Mesothelial cell of epicardium (in vitro differentiated cells): ENCODE measurements around the gene CIBAR2. TPM values are rescaled to one million over a fixed set of nuclear protein-coding genes. Genes with fewer than 3 reads are reported as not detected.

Source experiments
- DNase-seq, 2 experiments: peaks; one replicate each; pipeline ENCODE4 v3.0.0; 2021; ENCODE audit warnings: low spot score in 2 of 2; ENCODE audit not compliant: unreplicated experiment in 2 of 2
- H3K27ac Mint-ChIP-seq: 2 replicates; pipeline ENCODE4 v1.8.0; 2021; ENCODE audit warnings: mixed read lengths
- H3K27me3 Mint-ChIP-seq: 2 replicates; pipeline ENCODE4 v1.8.0; 2021; ENCODE audit warnings: low read depth, mixed read lengths
- H3K36me3 Mint-ChIP-seq: 2 replicates; pipeline ENCODE4 v1.8.0; 2021; ENCODE audit warnings: mixed read lengths
- H3K4me1 Mint-ChIP-seq: 2 replicates; pipeline ENCODE4 v1.8.0; 2021; ENCODE audit warnings: mixed read lengths
- H3K4me3 Mint-ChIP-seq: 2 replicates; pipeline ENCODE4 v1.8.0; 2021; ENCODE audit warnings: mild to moderate bottlenecking, moderate library complexity, mixed read lengths
- H3K9me3 Mint-ChIP-seq: 2 replicates; pipeline ENCODE4 v1.8.0; 2021; ENCODE audit warnings: mixed read lengths
- total RNA-seq: library from RNA; stranded (reverse); gene quantifications from 3 replicates; pipeline ENCODE4 v1.2.1, GENCODE V29; 2021
- TF ChIP-seq, protein P1 (sequence below): fragments of 200-600 bp; sonication (generic); IDR thresholded peaks from one replicate; pipeline ENCODE4 v1.5.0; 2021; ENCODE audit warnings: antibody characterized with exemption; ENCODE audit not compliant: unreplicated experiment

The CIBAR2 gene
- total RNA-seq, 1 donor from 2014 or later, result not detected

DNA sequence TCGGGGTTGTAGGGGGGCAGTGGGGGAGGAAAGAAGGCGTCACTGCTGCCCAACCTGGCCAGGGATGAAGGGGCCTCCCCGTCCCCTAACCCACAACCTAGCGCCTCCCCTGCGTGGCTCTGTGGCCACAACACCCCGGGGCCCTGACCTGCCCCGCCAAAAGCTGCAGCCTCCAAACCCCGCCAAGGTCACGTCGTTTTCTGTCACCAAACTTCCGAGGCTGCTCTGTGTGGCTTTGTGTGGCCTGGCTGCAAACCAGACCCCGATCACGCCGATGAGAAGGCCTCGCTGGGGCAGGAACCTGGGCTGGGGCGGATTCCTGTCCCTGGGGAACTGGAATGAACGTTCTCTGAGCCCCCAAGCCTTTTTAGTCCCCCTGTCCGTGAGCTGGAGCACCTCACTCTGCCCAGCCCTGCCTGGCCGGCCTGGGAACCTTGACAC lies 30.5 kb upstream of the CIBAR2 start:
- DNase-seq, result no peak
- Mint-ChIP-seq H3K27me3 (no peaks in the 10 kb centered on the region), H3K9me3 (no peaks in the 10 kb centered on the region), H3K4me1 (peaks cover 32% of the 10 kb centered on the region), H3K27ac (no peak overlapping the region), H3K36me3 (no peaks in the 10 kb centered on the region), H3K4me3 (no peak overlapping the region)
- TF ChIP-seq, protein P1, sequence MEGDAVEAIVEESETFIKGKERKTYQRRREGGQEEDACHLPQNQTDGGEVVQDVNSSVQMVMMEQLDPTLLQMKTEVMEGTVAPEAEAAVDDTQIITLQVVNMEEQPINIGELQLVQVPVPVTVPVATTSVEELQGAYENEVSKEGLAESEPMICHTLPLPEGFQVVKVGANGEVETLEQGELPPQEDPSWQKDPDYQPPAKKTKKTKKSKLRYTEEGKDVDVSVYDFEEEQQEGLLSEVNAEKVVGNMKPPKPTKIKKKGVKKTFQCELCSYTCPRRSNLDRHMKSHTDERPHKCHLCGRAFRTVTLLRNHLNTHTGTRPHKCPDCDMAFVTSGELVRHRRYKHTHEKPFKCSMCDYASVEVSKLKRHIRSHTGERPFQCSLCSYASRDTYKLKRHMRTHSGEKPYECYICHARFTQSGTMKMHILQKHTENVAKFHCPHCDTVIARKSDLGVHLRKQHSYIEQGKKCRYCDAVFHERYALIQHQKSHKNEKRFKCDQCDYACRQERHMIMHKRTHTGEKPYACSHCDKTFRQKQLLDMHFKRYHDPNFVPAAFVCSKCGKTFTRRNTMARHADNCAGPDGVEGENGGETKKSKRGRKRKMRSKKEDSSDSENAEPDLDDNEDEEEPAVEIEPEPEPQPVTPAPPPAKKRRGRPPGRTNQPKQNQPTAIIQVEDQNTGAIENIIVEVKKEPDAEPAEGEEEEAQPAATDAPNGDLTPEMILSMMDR, result no peak

DNA sequence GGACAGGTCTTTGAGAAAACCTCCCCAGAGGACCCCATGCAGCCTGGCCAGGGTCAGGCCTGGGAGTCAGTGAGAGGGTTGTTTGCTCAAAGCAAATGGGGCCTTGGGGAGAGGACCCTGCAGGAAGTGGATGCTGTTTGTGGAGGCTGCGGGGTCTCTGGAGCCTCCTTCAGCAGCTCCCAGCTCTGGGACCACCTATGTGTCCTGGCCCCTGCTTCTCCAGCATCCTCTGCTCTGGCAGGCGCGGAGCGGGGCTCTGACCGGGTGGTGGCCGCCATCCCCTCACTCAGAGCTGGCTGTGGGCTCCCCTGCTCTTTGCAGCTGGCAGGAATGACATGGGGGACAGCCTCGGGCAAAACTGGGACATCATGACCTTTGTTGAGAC lies 29.8 kb upstream of the CIBAR2 start:
- H3K4me1 Mint-ChIP-seq, result peaks cover 29% of the 10 kb centered on the region
- no peak overlapping the region for H3K27ac Mint-ChIP-seq
- TF ChIP-seq, protein P1, result no peak
- H3K27me3 Mint-ChIP-seq, result no peaks in the 10 kb centered on the region
- H3K36me3 Mint-ChIP-seq, result no peaks in the 10 kb centered on the region
- DNase-seq, result no peak
- H3K9me3 Mint-ChIP-seq, result no peaks in the 10 kb centered on the region
- no peak overlapping the region for H3K4me3 Mint-ChIP-seq

DNA sequence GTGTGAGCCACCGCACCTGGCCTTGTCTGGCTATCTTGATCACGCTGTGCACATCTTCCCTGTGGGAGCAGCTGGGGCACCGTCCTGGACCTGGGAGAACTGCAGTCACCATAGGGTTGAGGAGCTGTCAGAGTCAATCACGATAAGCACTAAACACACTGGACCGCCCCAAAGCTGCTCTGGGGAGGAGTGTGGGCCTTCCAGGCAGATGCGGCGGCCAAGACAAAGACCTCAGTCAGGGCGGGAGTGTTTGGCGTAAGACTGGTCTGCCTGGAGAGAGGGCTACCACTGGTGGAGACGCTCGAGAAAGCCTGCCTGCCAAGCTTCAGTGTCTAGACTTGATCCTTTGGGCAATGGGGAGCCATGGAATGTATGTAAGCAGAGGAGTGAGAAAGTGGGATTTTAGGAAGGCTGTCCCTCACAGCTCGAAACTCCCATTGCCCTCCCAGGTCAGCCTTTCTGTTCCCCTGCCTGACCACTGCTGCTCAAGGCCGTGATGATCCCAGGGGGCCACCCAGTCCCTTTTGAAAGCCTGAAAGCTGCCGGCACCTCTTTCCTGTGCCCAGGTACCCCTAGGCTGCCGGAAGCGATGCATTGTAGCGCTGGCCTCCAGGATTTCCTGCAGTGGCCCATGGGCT lies 29.3 kb upstream of the CIBAR2 start:
- peaks cover 28% of the 10 kb centered on the region for H3K4me1 Mint-ChIP-seq
- no peak for DNase-seq
- no peaks in the 10 kb centered on the region for H3K9me3 Mint-ChIP-seq
- TF ChIP-seq, protein P1, result no peak
- H3K27me3 Mint-ChIP-seq, result peaks cover 1% of the 10 kb centered on the region
- no peak overlapping the region for H3K4me3 Mint-ChIP-seq
- no peak overlapping the region for H3K27ac Mint-ChIP-seq
- H3K36me3 Mint-ChIP-seq, result no peaks in the 10 kb centered on the region

DNA sequence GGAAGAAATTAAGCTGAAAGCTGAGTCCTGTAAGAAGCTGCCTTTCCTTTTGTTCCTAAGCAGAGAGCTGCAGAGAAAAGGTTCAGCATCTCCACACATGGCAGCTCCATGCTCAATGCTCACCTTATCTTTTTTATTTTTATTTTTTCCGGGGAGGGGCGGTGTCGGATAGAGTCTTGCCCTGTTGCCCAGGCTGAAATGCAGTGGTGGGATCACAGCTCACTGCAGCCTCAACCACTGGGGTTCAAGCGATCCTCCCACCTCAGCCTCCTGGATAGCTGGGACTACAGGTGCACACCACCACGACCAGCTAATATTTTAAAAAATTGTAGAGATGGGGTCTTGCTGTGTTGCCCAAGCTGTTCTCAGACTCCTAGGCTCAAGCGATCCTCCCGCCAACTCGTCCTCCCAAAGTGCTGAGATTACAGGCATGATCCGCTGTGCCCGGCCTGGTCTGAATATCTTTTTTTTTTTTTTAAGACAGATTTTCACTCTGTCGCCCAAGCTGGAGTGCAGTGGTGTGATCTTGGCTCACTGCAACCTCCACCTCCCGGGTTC lies 28.3 kb upstream of the CIBAR2 start:
- Mint-ChIP-seq H3K27ac (no peak overlapping the region), H3K36me3 (no peaks in the 10 kb centered on the region), H3K4me3 (no peak overlapping the region), H3K9me3 (no peaks in the 10 kb centered on the region), H3K4me1 (peaks cover 27% of the 10 kb centered on the region), H3K27me3 (peaks cover 2% of the 10 kb centered on the region)
- no peak for DNase-seq
- TF ChIP-seq, protein P1, result no peak

DNA sequence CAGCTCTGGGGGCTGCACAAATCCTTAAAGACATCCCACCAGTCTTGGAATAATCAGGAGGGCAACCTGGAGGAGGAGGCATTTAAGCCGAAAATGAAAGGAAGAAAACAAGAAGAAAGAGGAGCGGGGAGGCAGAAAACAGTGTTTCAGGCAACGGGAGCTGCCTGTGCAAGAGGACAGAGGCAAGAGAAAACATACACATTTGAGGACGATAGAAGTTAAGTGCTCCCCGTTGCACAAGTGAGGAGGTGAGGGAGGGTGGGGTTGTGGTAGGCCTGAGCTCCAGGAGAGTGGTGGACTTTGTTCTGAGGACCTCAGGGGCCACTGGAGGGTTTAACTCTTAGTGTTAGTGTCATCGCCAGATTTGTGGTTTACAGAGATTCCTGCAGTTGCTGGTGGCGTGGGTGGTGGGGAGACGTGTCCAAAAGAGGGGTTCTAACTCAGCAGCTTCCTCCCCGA lies 27.6 kb upstream of the CIBAR2 start:
- Mint-ChIP-seq H3K36me3 (no peaks in the 10 kb centered on the region), H3K9me3 (no peaks in the 10 kb centered on the region), H3K4me1 (peaks cover 26% of the 10 kb centered on the region), H3K27ac (no peak overlapping the region), H3K27me3 (peaks cover 2% of the 10 kb centered on the region), H3K4me3 (no peak overlapping the region)
- DNase-seq, result no peak
- TF ChIP-seq, protein P1, result no peak
